ENCODE results near the gene MED27.

GRCh38 chr9:132054024-132054423 is 25.6 kb downstream of the MED27 start:
- TF ChIP-seq YY1 (IDR thresholded peaks at IDR 0.05; ENCODE audit: insufficient read depth, insufficient read length) = no peak
- TF ChIP-seq ZNF274 (IDR thresholded peaks at IDR 0.05; ENCODE audit: low read depth, low read length) = no peak
- TF ChIP-seq SUZ12 (IDR thresholded peaks at IDR 0.05; ENCODE audit: extremely low read depth, insufficient read depth, insufficient read length) = no peak

All from NT2/D1 (cell line).